HG03159 (cell line): ENCODE data around the gene RC3H1.
"Not testable (repeated sequence)": the region's sequence is repeated elsewhere in the genome, so short reads cannot be mapped to it uniquely, and the experiment has no call there.

Source experiments
- ATAC-seq: cut with Tn5 transposase; IDR thresholded peaks from one replicate; pipeline ENCODE4 v1.9.1; 2021; ENCODE audit warnings: mild to moderate bottlenecking, moderate library complexity; ENCODE audit not compliant: unreplicated experiment

The RC3H1 gene

GRCh38 chr1:174022080-174022975 lies at the start of gene RC3H1:
RC3H1 (minus strand) TSS chr1:174022357; CDS start chr1:173992985, 29,372 bp downstream.
- ATAC-seq: peak; percentile 86

GRCh38 chr1:174070614-174071013 lies 48.5 kb upstream of the RC3H1 start:
- ATAC-seq: no peak

GRCh38 chr1:174068000-174068399 lies 45.8 kb upstream of the RC3H1 start:
- ATAC-seq: no peak

GRCh38 chr1:174060090-174060489 lies 37.9 kb upstream of the RC3H1 start:
- no peak for ATAC-seq

- ATAC-seq: no peak
These were observed 36.5 kb upstream of the RC3H1 start for GRCh38 chr1:174058624-174059023.

GRCh38 chr1:174056609-174057008 lies 34.5 kb upstream of the RC3H1 start:
- ATAC-seq: not testable (repeated sequence)

GRCh38 chr1:174055797-174056196 lies 33.6 kb upstream of the RC3H1 start:
- ATAC-seq: not testable (repeated sequence)

- ATAC-seq: no peak
These were observed 31.7 kb upstream of the RC3H1 start for GRCh38 chr1:174053826-174054225.

- no peak for ATAC-seq
These were observed 30.5 kb upstream of the RC3H1 start for GRCh38 chr1:174052621-174053020.

GRCh38 chr1:174051956-174052355 lies 29.8 kb upstream of the RC3H1 start:
- ATAC-seq: no peak

GRCh38 chr1:174049514-174049913 lies 27.4 kb upstream of the RC3H1 start:
- ATAC-seq: no peak

- no peak for ATAC-seq
These were observed 22.5 kb upstream of the RC3H1 start for GRCh38 chr1:174044418-174045222.

GRCh38 chr1:174042509-174042908 lies 20.4 kb upstream of the RC3H1 start:
- not testable (repeated sequence) for ATAC-seq

- ATAC-seq: no peak
These were observed 19.2 kb upstream of the RC3H1 start for GRCh38 chr1:174041369-174041768.

GRCh38 chr1:174040387-174040786 lies 18.2 kb upstream of the RC3H1 start:
- ATAC-seq: no peak

GRCh38 chr1:174039027-174039426 lies 16.9 kb upstream of the RC3H1 start:
- ATAC-seq: no peak

- no peak for ATAC-seq
These were observed 14.6 kb upstream of the RC3H1 start for GRCh38 chr1:174036798-174037197.

GRCh38 chr1:174036204-174036603 lies 14.0 kb upstream of the RC3H1 start:
- ATAC-seq: no peak

- ATAC-seq: no peak
These were observed 10.6 kb upstream of the RC3H1 start for GRCh38 chr1:174032671-174033222.

- ATAC-seq: no peak
These were observed 8.9 kb upstream of the RC3H1 start for GRCh38 chr1:174031099-174031498.

- ATAC-seq: no peak
These were observed 6.3 kb upstream of the RC3H1 start for GRCh38 chr1:174028495-174028894.
